ENCODE data around the gene SH3BP2. TPM values are rescaled to one million over a fixed set of nuclear protein-coding genes. Genes with fewer than 3 reads are reported as not detected.

SH3BP2 gene, protein sequence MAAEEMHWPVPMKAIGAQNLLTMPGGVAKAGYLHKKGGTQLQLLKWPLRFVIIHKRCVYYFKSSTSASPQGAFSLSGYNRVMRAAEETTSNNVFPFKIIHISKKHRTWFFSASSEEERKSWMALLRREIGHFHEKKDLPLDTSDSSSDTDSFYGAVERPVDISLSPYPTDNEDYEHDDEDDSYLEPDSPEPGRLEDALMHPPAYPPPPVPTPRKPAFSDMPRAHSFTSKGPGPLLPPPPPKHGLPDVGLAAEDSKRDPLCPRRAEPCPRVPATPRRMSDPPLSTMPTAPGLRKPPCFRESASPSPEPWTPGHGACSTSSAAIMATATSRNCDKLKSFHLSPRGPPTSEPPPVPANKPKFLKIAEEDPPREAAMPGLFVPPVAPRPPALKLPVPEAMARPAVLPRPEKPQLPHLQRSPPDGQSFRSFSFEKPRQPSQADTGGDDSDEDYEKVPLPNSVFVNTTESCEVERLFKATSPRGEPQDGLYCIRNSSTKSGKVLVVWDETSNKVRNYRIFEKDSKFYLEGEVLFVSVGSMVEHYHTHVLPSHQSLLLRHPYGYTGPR
- total RNA-seq (2014; rRNA removed; shearing (Covaris generic)): 7.5 and 8.2 TPM in 2 replicates
- polyA plus RNA-seq (2014; cell fraction: nucleus; rRNA removed): 44.3 and 61.6 TPM in 2 replicates

DNA sequence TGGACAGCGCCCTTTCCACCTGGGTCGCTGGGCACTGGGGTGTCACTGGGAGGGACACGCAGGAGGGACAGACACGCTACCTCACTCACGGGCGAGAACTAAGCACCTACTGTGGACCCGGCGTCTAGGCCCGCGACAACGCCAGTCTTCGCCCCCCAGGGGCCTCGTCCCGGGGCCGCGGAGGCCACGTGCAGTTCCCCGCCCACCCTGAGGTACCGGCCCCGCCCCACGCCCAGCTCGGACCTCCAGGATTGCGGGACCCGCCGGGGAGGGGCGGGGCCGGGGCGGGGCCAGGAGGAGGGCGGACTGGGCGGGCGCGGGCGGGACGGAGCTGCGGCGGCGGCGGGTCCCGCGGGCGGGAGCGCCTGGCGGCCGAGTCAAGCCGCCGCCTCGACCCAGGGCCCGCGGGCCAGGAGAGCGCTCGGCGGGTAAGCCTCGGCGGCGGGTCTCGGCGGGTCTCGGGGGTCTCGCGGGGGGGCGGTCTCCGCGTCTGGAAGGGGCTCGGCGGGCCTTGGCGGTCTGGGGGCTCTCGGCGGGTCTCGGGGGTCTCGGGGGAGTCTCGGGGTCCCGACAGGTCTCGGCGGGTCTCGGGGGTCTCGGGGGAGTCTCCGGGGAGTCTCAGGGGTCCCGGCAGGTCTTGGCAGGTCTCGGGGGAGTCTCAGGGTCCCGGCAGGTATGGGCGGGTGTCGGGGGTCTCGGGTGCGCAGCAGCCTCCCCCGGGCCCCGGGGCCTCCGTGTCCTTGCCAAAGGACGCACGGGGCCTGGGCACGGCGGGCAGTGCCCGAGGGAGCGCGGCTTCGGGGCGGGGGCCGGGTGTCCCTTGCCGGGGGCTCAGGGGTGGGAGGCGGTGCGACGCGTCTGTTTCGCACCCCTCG, at the start of gene SH3BP2:
Gene SH3BP2 (plus strand): TSS at position 375 of the 875 bp plus-strand sequence. CDS start 27,533 bp downstream, outside the sequence.
- peak; percentile 51 for DNase-seq (ENCODE audit: extremely low read depth, low read depth)

DNA sequence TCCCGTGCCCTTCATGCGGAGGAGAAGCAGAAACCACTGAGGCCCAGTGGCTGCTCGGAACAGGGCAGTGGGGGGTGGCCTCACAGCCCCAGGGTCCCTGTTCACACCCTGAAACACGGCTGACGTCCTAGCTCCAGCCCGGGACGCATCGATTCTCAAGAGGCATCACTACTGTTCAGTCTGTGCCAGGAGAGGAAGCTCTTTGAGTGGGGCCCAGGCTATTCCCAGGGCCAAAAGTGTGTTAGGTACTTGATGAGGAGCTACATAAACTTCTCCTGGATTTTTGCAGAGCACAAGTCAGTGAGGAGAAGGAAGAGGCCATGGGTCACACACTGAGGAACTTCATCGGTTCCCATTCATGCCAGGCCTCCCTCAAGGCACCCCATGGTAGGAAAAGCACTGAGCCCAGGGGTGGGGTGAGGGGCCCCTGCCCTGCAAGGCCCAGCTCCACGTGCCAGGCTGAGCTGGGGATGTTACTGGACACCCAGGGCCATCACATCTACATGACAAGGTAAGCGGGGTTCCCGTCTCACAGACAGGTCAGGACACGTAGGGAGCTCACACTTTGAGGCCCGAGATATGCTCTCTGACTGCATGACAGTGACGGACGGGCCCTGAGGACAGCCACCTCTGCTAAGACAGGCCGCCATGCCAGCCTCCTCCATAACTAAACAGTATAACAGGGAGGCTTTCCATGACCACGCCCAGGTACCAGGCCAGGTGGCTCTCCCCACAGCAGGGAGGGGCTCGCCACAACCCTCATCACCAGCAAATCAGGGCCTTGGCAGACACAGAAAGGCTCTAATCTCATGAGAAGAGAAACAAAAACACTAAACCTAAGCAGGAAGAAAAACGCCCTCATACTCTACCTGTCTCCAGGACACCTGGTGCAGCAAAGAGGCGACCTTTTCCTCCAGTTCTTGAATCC, 49.1 kb upstream of the SH3BP2 start:
- no peak for DNase-seq (ENCODE audit: extremely low read depth, low read depth)

DNA sequence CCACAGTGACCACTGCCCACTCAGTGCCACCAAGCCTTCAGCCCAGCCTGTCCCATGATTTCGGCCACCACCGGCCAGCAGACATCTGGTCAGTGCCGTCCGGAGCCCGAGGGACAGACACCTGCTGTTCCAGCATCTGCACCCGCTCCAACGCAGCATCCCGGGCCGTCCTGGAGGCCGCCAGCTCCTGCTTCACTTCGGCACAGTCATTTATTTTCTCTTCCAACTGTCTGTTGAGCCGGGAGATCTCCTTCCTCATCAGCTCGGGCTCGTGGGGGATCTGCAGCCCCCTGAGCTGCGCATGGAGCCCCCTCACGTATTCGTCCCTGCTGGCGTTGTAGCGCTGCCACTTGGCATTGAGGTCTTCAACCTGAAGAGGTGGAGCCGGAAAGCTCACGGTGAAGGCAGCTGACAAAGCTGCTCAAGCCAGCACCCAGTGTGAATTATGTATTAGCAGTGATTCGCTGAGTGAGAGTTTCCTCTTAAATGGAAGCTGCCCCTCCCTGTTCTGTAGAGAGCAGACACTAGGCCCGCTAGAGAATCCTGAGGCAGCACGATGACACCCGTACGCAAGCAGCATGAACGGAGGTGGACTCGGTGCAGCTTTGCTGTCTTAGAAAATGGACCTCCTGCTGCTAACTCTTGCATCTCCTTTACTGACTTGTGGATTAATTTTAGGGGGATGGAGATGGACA, 48.2 kb upstream of the SH3BP2 start:
- no peak for DNase-seq (ENCODE audit: extremely low read depth, low read depth)

DNA sequence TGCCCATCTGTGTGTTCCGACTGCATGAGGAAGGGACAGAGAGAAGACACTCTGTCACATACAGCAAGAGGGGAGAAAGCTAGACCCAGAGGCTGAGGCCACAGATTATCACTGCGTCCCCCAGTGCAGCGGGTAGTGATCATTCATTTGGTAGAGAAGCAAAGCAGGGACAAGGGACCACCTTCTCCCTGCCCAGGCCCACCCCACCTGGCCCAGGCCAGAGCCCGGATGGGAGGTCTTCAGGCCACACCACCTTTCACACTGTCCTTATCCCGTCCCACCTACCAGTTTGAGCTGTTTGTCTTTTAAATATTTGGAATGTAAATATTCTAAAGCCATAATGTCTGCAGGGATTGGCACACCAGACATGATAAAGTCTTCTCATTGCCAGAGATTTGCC, 47.4 kb upstream of the SH3BP2 start:
- DNase-seq (ENCODE audit: extremely low read depth, low read depth): no peak

DNA sequence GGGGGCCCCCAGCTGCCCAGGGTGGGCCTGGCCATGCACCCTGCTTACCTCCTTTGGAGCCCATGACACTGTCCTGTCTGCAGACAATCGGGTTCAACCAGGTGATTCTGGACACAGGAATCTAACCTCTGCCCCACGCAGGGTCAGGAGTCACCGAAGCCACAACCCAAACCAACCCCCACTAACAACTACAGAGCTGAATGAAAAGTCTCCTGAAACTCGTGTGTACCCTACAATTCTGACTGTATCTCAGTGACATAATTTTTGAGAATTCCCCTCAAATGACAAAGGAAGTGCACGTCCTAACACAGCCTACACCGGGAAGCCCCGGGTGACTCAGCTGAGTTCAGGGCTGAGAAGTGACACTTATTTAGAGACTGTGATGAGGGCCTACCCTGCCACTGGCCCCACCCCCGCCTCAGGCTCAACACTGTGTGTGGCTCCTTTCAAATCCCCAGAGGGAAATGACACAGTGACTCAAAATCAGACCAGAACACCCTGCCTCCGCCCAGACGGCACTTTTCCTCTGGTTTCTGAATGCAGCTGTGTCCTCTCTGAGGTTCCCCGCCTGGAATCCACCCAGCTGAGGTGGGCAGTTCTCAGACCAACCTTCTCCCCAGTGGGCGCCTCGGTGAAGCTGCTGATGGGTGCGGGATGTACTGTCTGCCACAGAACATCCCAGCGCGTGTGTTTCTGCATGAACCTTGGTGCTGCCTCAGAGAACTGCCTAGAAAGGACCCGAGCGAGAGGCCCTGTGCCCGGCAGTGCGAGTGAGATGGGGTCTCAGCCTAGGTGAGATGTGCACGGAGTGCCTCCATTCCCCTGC, 46.7 kb upstream of the SH3BP2 start:
- peak; percentile 14 for DNase-seq (ENCODE audit: extremely low read depth, low read depth)

DNA sequence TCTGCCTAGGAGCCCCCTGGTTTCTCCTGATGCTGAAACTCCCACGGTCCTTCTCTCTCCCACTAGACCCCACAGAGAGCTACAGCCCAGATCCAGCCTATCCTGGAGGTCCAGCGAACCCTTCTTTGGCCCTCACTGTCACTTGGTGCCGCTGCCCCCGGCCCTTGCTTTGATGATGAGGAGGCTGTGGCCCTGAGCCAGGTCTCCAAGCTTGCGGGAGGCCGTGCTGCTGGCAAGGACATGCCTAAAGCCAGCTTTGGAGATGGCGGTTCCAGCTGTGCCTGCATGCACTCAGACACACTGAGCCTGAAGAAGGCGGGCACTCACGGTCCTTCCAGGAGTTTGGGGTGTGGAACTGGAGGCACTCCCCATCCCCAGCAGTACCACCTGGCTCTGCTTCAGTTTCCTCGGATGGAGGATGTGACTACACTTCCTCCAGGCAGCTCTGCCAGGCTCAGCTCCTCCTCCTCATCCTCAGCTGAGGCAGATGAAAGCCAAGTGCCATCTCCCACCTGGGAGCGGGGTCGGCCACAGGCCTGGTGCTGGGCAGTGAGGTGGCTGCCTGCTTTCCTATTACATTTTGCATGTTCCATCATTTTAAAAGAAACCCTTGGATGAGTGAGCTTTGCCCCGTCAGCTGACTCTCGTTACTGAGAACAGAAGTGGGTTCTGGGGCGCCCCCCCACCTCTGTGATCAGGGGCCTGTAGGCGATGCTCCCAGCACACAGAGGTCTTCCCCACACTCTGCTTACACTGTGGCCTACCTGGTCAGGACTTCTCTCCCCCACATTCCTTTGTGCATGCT, 45.8 kb upstream of the SH3BP2 start:
- DNase-seq (ENCODE audit: extremely low read depth, low read depth): no peak

DNA sequence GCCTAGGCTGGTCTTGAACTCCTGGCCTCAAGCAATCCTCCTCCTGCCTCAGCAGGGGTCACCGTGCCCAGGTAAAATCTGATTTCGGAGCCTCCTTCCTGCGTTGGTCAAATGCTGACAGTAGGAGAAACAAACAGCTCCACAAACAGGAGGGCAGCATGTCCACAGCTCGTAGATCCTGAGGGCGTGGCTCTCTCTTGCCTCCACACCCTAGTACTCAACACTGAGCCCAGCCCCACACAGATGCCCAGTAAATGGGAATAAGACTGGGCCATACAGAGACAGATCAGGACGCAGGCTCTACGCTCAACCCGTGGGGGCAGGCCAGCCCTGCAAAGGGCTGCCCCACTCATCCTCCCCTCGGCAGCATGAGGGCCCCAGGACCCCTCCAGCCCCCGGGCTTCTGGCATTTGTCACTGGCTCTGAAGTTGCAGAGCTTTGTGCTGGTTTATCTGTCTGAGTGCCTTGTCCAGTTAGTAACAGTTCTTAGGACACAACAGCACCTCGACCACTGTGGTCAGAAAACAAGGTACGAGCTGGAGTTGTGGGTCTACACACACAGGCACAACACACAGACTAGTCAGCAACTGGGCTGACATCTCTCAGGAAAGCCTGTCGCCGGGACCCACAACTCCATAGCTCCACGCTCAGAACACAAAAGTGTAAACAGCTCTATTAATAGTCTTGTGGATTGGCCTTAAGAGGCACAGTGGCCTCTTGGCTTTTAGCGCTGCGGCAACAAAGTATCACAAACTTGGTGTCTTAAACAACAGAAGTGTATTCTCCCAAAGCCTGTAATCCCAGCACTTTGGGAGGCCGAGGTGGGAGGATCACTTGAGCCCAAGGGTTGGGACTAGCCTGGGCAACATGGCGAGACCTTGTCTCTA, 41.9 kb upstream of the SH3BP2 start:
- DNase-seq (ENCODE audit: extremely low read depth, low read depth): no peak

DNA sequence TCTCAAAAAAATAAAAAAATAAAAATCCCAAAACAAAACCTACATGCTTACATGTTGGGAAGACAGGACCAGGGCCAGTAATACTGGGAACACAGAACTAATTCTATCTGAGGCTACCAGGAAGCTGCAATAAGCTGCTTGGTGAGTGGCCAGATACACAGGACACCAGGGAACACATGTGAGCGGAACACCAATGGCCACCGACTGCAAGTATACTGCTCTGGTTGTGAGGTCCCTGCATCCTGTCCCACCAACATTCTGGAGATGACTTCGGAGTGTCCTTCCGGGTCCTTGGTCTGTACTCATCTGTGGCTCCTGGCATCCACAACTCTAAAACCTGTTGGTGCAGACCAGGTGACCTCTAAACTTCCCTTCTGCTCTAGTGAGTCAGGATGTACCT, 39.4 kb upstream of the SH3BP2 start:
- DNase-seq (ENCODE audit: extremely low read depth, low read depth): no peak

DNA sequence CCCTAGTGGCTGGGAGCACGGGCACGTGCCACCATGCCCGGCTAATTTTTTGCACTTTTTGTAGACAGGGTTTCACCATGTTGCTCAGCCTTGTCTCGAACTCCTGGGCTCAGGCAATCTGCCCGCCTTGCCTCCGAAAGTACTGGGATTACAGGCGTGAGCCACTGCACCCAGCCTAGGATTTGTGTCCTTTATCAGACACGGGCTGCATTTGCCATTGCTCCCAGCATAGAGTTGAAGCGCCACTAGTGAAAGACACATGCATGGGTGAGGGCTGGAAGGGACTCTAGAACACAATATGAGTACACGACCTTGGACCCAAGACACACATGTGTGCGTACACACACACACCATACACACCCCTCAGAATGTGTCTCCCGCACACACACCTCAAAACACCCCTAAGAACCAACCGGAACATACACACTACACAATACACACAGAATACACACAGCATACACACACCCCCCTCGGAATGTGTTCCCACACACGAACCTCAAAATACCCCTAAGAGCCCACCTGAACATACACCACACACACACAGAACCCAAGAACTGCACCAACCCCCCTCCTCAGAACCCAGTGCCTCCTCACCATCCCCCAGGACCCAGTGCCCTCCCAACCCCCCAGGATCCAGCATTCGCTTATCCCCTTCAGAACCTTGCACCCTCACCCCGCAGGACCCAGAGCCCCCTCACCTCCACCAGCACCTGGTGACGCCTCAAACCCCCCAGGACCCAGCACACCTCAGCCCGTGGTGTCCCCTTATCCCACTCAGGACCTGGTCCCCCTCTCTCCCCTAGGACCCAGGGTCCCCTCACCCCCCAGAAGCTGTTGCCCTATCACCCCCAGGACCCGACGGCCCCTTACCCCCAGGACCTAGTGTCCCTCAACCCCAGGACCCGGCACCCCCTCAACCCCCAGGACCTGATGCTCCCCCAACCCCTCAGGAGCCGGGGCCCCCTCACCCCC, 37.8 kb upstream of the SH3BP2 start:
- DNase-seq (ENCODE audit: extremely low read depth, low read depth): no peak

DNA sequence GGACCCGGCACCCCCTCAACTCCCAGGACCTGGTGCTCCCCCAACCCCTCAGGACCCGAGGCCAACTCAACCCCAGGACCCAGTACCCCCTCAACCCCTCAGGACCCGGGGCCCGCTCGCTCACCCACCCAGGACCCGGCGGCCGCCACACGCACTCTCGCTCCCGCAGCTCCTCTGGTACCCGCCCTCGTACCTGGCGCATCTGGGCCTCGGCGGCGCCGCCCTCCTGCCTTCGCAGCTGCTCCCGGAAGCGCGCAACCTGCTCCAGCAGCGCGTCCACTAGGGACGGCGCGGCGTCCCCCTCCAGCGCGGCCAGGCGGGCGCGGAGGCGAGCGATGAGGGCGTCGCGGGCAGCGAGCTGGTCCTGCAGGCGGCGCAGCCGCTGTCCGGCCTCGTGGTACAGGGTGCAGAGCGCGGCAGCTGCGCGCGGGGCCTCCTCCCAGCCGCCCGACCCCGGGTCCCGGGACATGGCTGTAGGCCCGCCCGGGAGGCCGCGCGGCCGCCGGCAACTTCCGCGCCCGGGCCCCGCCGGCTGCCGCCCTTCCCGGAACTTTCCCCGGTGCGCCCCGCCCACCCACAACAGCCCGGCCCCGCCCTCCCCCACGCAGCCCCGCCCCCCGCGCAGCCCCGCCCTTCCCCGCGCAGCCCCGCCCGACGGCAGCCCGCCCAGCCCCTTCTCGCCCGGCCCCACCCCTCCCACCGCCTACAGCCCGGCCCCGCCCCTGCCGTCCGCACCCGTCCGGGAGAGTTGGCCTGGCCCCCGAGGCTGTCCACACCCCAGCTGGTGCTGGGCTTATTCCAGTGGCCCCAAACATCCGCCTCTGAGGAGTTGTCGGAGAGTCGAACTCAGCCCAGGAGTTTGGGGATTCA, 36.8 kb upstream of the SH3BP2 start, which contains the start of gene TNIP2:
Gene TNIP2 (minus strand): TSS at position 516 of the 870 bp plus-strand sequence. CDS start 47 bp downstream, at position 469.
- DNase-seq (ENCODE audit: extremely low read depth, low read depth): peak; percentile 63

DNA sequence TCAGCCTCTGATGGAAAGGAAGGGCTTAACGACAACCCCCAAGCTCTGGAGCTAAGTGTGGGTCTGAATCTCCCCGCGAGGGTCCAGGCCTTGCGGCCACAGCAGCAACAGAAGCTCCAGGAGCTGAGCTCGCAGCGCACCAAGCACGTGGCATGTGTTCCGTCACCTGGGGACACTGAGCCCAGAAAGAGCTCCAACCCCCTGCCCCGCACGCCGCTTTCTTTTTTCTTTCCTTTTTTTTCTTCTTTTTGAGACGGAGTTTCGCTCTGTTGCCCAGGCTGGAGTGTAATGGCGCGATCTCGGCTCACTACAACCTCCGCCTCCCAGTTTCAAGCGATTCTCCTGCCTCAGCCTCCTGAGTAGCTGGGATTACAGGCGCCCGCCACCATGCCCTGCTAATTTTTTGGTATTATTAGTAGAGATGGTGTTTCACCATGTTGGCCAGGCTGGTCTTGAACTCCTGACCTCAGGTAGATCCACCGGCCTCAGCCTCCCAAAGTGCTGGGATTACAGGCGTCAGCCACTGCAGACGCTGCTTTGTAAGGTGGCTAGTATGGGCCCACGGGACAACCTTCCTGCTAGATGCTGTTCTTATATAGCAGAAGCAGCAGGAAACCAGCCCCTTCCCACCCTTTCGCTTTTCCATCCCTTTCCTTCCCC, 36.1 kb upstream of the SH3BP2 start:
- DNase-seq (ENCODE audit: extremely low read depth, low read depth): no peak

DNA sequence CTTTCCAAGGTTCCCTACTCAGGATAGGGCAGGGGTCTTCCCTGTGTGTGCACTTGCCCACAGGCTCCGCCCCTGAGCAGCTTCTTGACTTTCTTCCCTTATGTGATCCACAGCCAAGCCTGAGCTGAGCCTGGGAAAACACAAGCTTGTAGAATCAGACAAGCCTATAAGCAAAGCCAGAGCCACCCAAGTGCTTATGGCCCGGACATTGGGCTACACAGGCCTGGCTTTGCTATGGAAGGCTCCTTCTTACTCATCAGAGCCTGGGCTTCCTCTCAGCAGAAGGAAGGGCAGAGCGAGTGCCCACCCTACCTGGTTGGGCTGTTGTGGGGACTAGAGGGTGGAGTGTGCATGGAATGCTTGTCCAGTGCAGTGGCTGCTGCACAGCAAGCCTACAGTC, 35.5 kb upstream of the SH3BP2 start:
- DNase-seq (ENCODE audit: extremely low read depth, low read depth): no peak

DNA sequence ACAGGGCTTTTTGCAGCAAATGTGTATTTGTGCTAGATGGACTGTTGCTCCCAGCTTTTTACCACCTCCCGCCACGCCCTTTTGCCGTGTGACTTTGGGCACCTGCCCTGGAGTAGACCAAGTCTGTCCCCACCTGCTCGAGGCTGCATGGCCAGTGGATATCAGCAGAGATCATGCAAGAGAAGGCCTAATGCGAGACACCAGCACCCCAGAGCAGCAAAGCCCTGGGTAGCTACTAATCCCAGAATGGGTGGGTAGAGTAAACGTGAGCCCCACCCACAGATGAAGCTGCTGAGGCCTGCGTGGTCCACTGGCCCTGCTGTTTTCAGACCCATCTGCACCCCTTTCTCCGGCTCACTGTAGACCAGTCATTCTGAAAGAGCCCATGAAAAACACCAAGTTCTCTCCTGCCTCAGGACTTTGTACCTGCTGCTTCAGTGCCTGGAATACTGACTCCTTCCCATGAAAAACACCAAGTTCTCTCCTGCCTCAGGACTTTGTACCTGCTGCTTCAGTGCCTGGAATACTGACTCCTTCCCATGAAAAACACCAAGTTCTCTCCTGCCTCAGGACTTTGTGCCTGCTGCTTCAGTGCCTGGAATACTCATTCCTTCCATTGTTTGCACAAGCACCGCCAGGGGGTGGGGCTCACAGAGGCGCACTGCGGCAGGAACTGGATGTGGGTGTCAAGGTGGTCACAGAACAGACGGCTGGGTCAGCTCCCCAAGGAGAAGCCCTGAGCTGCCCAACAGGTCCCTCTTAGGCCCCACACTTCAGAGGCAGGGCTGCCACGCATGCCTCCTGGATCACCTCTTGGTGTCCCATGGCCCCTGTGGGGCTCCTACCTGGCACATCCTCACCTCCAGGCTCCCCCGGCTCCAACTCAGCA, 31.6 kb upstream of the SH3BP2 start:
- no peak for DNase-seq (ENCODE audit: extremely low read depth, low read depth)
